HG03575 (cell line): ENCODE results near the gene ZNF521.

Source experiments
- ATAC-seq: cut with Tn5 transposase; IDR thresholded peaks from one replicate; pipeline ENCODE4 v1.9.1; 2021; ENCODE audit not compliant: unreplicated experiment, insufficient number of reproducible peaks, low FRiP score; ENCODE audit errors: extremely low read depth

Gene ZNF521

GRCh38 chr18:25147877-25148488 lies 204.0 kb downstream of the ZNF521 start:
- ATAC-seq: no peak

GRCh38 chr18:25146512-25146910 lies 205.5 kb downstream of the ZNF521 start:
- ATAC-seq: no peak

GRCh38 chr18:25145731-25146511 lies 206.0 kb downstream of the ZNF521 start:
- no peak for ATAC-seq

- no peak for ATAC-seq
These were observed 207.1 kb downstream of the ZNF521 start for GRCh38 chr18:25144820-25145219.

GRCh38 chr18:25141886-25142285 lies 210.1 kb downstream of the ZNF521 start:
- no peak for ATAC-seq

- no peak for ATAC-seq
These were observed 210.6 kb downstream of the ZNF521 start for GRCh38 chr18:25141399-25141798.

- ATAC-seq: no peak
These were observed 211.0 kb downstream of the ZNF521 start for GRCh38 chr18:25140962-25141308.

- no peak for ATAC-seq
These were observed 211.6 kb downstream of the ZNF521 start for GRCh38 chr18:25140124-25140961.

- no peak for ATAC-seq
These were observed 214.8 kb downstream of the ZNF521 start for GRCh38 chr18:25137197-25137472.

- ATAC-seq: no peak
These were observed 215.4 kb downstream of the ZNF521 start for GRCh38 chr18:25136416-25137196.

- no peak for ATAC-seq
These were observed 217.1 kb downstream of the ZNF521 start for GRCh38 chr18:25134861-25135260.

GRCh38 chr18:25133879-25134278 lies 218.1 kb downstream of the ZNF521 start:
- no peak for ATAC-seq

- ATAC-seq: no peak
These were observed 219.0 kb downstream of the ZNF521 start for GRCh38 chr18:25132786-25133496.

- no peak for ATAC-seq
These were observed 225.2 kb downstream of the ZNF521 start for GRCh38 chr18:25126751-25127150.

GRCh38 chr18:25125680-25126079 lies 226.3 kb downstream of the ZNF521 start:
- ATAC-seq: no peak

- ATAC-seq: no peak
These were observed 228.3 kb downstream of the ZNF521 start for GRCh38 chr18:25123438-25124232.

GRCh38 chr18:25121442-25121841 lies 230.5 kb downstream of the ZNF521 start:
- no peak for ATAC-seq

- no peak for ATAC-seq
These were observed 238.4 kb downstream of the ZNF521 start for GRCh38 chr18:25113566-25113965.
